HepG2 (cell line): ENCODE measurements around the gene PERCC1. TPM values are rescaled to one million over a fixed set of nuclear protein-coding genes. Genes with fewer than 3 reads are reported as not detected.

Experiments used
- MEF2D ChIP-seq: sonication (generic); formaldehyde crosslinking; IDR thresholded peaks from 2 replicates; pipeline ENCODE4 v1.5.1; 2020; ENCODE audit warnings: mild to moderate bottlenecking, missing genetic modification reagents
- MNT ChIP-seq: fragments of 450-650 bp; IDR thresholded peaks from 2 replicates; pipeline ENCODE4 v1.6.1; 2016
- NFE2 ChIP-seq: sonication (generic); formaldehyde crosslinking; IDR thresholded peaks from 2 replicates; pipeline ENCODE4 v1.4.0; 2020; ENCODE audit warnings: missing genetic modification reagents
- ZBTB10 ChIP-seq: sonication (generic); formaldehyde crosslinking; IDR thresholded peaks from 2 replicates; pipeline ENCODE4 v1.4.0; 2020; ENCODE audit warnings: missing genetic modification reagents, borderline replicate concordance
- ZFP91 ChIP-seq: sonication (generic); formaldehyde crosslinking; IDR thresholded peaks from 2 replicates; pipeline ENCODE4 v1.9.0; 2022; ENCODE audit warnings: missing genetic modification reagents, mild to moderate bottlenecking, borderline replicate concordance
- ZFX ChIP-seq: sonication (generic); formaldehyde crosslinking; IDR thresholded peaks from 2 replicates; pipeline ENCODE4 v1.4.0; 2020; ENCODE audit warnings: mild to moderate bottlenecking, low read depth, missing genetic modification reagents, moderate library complexity
- ZNF430 ChIP-seq: sonication (generic); formaldehyde crosslinking; IDR thresholded peaks from 2 replicates; pipeline ENCODE4 v1.9.0; 2021; ENCODE audit warnings: mild to moderate bottlenecking, missing genetic modification reagents
- ZNF512B ChIP-seq: sonication (generic); formaldehyde crosslinking; IDR thresholded peaks from 2 replicates; pipeline ENCODE4 v1.5.1; 2020; ENCODE audit warnings: missing genetic modification reagents, mild to moderate bottlenecking, borderline replicate concordance
- ZNF644 ChIP-seq: IDR thresholded peaks from 2 replicates; pipeline ENCODE4 v1.6.1; 2016; ENCODE audit warnings: low read depth
- ZSCAN31 ChIP-seq: sonication (generic); formaldehyde crosslinking; IDR thresholded peaks from 2 replicates; pipeline ENCODE4 v1.5.0; 2020; ENCODE audit warnings: low read depth, mild to moderate bottlenecking, missing genetic modification reagents
- polyA plus RNA-seq, 8 experiments: library from polyadenylated mRNA; depleted of rRNA in 3 of 8; stranded (reverse) in 7 of 8; unstranded in 1 of 8; fragments of >200 nt; fragmentation: Illumina TruSeq in 4 of 8; extraction: Trizol in 4 of 8; gene quantifications; 2 replicates each; pipeline versions ENCODE4 v1.2.1 to v1.2.3, GENCODE V29; 2011 to 2016; ENCODE audit warnings: low read depth in 4 of 8, missing spikeins in 1 of 8, mixed read lengths in 1 of 8; ENCODE audit not compliant: insufficient read depth in 1 of 8
- total RNA-seq, 5 experiments: library from RNA; depleted of rRNA; stranded (reverse); fragments of >200 nt; fragmentation: Illumina TruSeq; extraction: Trizol; gene quantifications; 2 replicates each; pipeline ENCODE4 v1.2.3, GENCODE V29; 2016; ENCODE audit warnings: low read depth in 1 of 5
- TF ChIP-seq, protein P1 (sequence below): sonication (generic); formaldehyde crosslinking; IDR thresholded peaks from 2 replicates; pipeline ENCODE4 v1.4.0; 2020; ENCODE audit warnings: missing genetic modification reagents, borderline replicate concordance
- TF ChIP-seq, protein P2 (sequence below): sonication (generic); formaldehyde crosslinking; IDR thresholded peaks from 2 replicates; pipeline ENCODE4 v1.5.0; 2020; ENCODE audit warnings: mild to moderate bottlenecking, missing genetic modification reagents
- TF ChIP-seq, protein P3 (sequence below): sonication (generic); formaldehyde crosslinking; conservative IDR thresholded peaks from 2 replicates; pipeline ENCODE4 v1.8.0; 2022; ENCODE audit warnings: low read depth, missing genetic modification reagents

The PERCC1 gene
- total and polyA plus RNA-seq, 2 of the 13 experiments (the other 11 are each of a cell fraction or from before 2014, with no cell fraction given) = 0.15 TPM; not detected in 1

GRCh38 chr16:1407753-1408152 lies 23.1 kb upstream of the PERCC1 start (continued):
- TF ChIP-seq, protein P1, sequence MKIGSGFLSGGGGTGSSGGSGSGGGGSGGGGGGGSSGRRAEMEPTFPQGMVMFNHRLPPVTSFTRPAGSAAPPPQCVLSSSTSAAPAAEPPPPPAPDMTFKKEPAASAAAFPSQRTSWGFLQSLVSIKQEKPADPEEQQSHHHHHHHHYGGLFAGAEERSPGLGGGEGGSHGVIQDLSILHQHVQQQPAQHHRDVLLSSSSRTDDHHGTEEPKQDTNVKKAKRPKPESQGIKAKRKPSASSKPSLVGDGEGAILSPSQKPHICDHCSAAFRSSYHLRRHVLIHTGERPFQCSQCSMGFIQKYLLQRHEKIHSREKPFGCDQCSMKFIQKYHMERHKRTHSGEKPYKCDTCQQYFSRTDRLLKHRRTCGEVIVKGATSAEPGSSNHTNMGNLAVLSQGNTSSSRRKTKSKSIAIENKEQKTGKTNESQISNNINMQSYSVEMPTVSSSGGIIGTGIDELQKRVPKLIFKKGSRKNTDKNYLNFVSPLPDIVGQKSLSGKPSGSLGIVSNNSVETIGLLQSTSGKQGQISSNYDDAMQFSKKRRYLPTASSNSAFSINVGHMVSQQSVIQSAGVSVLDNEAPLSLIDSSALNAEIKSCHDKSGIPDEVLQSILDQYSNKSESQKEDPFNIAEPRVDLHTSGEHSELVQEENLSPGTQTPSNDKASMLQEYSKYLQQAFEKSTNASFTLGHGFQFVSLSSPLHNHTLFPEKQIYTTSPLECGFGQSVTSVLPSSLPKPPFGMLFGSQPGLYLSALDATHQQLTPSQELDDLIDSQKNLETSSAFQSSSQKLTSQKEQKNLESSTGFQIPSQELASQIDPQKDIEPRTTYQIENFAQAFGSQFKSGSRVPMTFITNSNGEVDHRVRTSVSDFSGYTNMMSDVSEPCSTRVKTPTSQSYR (CRISPR knock-in tag) = no peak
- TF ChIP-seq ZFP91 (CRISPR knock-in tag) (0 out of 2 replicates have a peak, but pooled peaks have one; percentile 52), ZNF644 (CRISPR knock-in tag) (no peak), ZBTB10 (no peak), ZNF512B (CRISPR knock-in tag) (no peak), ZFX (CRISPR knock-in tag) (no peak), ZNF430 (0 out of 2 replicates have a peak, but pooled peaks have one; percentile 24), NFE2 (CRISPR knock-in tag) (no peak), MNT (no peak), ZSCAN31 (CRISPR knock-in tag) (no peak), MEF2D (CRISPR knock-in tag) (no peak)
- TF ChIP-seq, protein P2, sequence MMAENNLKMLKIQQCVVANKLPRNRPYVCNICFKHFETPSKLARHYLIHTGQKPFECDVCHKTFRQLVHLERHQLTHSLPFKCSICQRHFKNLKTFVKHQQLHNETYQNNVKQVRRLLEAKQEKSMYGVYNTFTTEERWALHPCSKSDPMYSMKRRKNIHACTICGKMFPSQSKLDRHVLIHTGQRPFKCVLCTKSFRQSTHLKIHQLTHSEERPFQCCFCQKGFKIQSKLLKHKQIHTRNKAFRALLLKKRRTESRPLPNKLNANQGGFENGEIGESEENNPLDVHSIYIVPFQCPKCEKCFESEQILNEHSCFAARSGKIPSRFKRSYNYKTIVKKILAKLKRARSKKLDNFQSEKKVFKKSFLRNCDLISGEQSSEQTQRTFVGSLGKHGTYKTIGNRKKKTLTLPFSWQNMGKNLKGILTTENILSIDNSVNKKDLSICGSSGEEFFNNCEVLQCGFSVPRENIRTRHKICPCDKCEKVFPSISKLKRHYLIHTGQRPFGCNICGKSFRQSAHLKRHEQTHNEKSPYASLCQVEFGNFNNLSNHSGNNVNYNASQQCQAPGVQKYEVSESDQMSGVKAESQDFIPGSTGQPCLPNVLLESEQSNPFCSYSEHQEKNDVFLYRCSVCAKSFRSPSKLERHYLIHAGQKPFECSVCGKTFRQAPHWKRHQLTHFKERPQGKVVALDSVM (CRISPR knock-in tag) = peak; percentile 91
- TF ChIP-seq, protein P3, sequence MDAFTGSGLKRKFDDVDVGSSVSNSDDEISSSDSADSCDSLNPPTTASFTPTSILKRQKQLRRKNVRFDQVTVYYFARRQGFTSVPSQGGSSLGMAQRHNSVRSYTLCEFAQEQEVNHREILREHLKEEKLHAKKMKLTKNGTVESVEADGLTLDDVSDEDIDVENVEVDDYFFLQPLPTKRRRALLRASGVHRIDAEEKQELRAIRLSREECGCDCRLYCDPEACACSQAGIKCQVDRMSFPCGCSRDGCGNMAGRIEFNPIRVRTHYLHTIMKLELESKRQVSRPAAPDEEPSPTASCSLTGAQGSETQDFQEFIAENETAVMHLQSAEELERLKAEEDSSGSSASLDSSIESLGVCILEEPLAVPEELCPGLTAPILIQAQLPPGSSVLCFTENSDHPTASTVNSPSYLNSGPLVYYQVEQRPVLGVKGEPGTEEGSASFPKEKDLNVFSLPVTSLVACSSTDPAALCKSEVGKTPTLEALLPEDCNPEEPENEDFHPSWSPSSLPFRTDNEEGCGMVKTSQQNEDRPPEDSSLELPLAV (CRISPR knock-in tag) = no peak
